Urinary bladder (tissue), 4 donors: ENCODE data around the gene STON2. TPM values are rescaled to one million over a fixed set of nuclear protein-coding genes. Genes with fewer than 3 reads are reported as not detected.

Experiments used
- DNase-seq: peaks from one replicate; pipeline ENCODE4 v3.0.0-alpha.2; 2015; ENCODE audit errors: extremely low spot score
- H3K27ac ChIP-seq: one replicate; pipeline ENCODE4 v1.5.1; 2013; ENCODE audit warnings: low read depth, mild to moderate bottlenecking, moderate library complexity
- H3K36me3 ChIP-seq: one replicate; pipeline ENCODE4 v1.6.1; 2013; ENCODE audit warnings: mild to moderate bottlenecking, moderate library complexity; ENCODE audit not compliant: insufficient read depth
- H3K4me1 ChIP-seq: one replicate; pipeline ENCODE4 v1.6.1; 2013; ENCODE audit warnings: mild to moderate bottlenecking, moderate library complexity; ENCODE audit not compliant: insufficient read depth
- H3K4me3 ChIP-seq: one replicate; pipeline ENCODE4 v1.5.1; 2013; ENCODE audit warnings: low read depth, low read length
- WGBS: extraction: QIAGEN DNeasy Blood & Tissue Kit; methylation state at CpG from one replicate; pipeline ENCODE4 v1.1.7; 2013; 5-methylcytosine and 5-hydroxymethylcytosine counted together
- polyA plus RNA-seq: library from polyadenylated mRNA; stranded (reverse); fragments of 200-250 nt; gene quantifications from one replicate; pipeline ENCODE4 v1.2.3, GENCODE V29; 2013
- total RNA-seq: library from RNA; depleted of rRNA; stranded (reverse); fragments of >200 nt; gene quantifications from one replicate; pipeline ENCODE4 v1.2.3, GENCODE V29; 2014
- donor health status: healthy with polysubstance abuse.
- donor health status: healthy.

Gene STON2
- total and polyA plus RNA-seq, 2 donors, result 2.0 to 53.5 TPM

GRCh38 chr14:81406863-81407262 lies 6.7 kb upstream of the STON2 start:
- no peak overlapping the region for H3K4me3 ChIP-seq
- 35% methylated on average over 4 of the region's 4 CpGs for WGBS
- DNase-seq, result no peak
- no peaks in the 10 kb centered on the region for H3K4me1 ChIP-seq
- no peak overlapping the region for H3K27ac ChIP-seq
- no peaks in the 10 kb centered on the region for H3K36me3 ChIP-seq

- H3K27ac ChIP-seq, result no peak overlapping the region
- no peak for DNase-seq
- H3K4me1 ChIP-seq, result no peaks in the 10 kb centered on the region
- 70% methylated on average over 2 of the region's 2 CpGs for WGBS
- no peak overlapping the region for H3K4me3 ChIP-seq
- no peaks in the 10 kb centered on the region for H3K36me3 ChIP-seq
Observed at GRCh38 chr14:81402123-81402495, 2.0 kb upstream of the STON2 start.

GRCh38 chr14:81401420-81402122 lies 1.4 kb upstream of the STON2 start:
- no peak overlapping the region for H3K27ac ChIP-seq
- no peak overlapping the region for H3K4me3 ChIP-seq
- no peaks in the 10 kb centered on the region for H3K36me3 ChIP-seq
- no peaks in the 10 kb centered on the region for H3K4me1 ChIP-seq
- 93% methylated on average over 2 of the region's 2 CpGs for WGBS
- no peak for DNase-seq

GRCh38 chr14:81400852-81401251 lies 728 bp upstream of the STON2 start:
- 54% methylated on average over 8 of the region's 8 CpGs for WGBS
- no peak for DNase-seq
- H3K4me3 ChIP-seq, result no peak overlapping the region
- H3K36me3 ChIP-seq, result no peaks in the 10 kb centered on the region
- no peak overlapping the region for H3K27ac ChIP-seq
- no peaks in the 10 kb centered on the region for H3K4me1 ChIP-seq

GRCh38 chr14:81398196-81398891 lies 1.8 kb downstream of the STON2 start:
- Histone ChIP-seq H3K36me3 (peaks cover 2% of the 10 kb centered on the region), H3K4me1 (no peaks in the 10 kb centered on the region), H3K27ac (no peak overlapping the region), H3K4me3 (no peak overlapping the region)
- DNase-seq, result no peak
- 83% methylated on average over 6 of the region's 6 CpGs for WGBS

GRCh38 chr14:81396113-81396512 lies 4.0 kb downstream of the STON2 start:
- Histone ChIP-seq H3K4me1 (no peaks in the 10 kb centered on the region), H3K36me3 (peaks cover 2% of the 10 kb centered on the region), H3K27ac (no peak overlapping the region), H3K4me3 (no peak overlapping the region)
- 95% methylated on average over 7 of the region's 7 CpGs for WGBS
- no peak for DNase-seq

- WGBS, result 94% methylated on average over 1 of the region's 1 CpG
- Histone ChIP-seq H3K27ac (no peak overlapping the region), H3K4me1 (no peaks in the 10 kb centered on the region), H3K4me3 (no peak overlapping the region), H3K36me3 (peaks cover 2% of the 10 kb centered on the region)
- DNase-seq, result no peak
Observed at GRCh38 chr14:81394739-81395138, 5.4 kb downstream of the STON2 start.

GRCh38 chr14:81392976-81393643 lies 7.0 kb downstream of the STON2 start:
- DNase-seq, result no peak
- Histone ChIP-seq H3K36me3 (peaks cover 2% of the 10 kb centered on the region), H3K4me3 (no peak overlapping the region), H3K4me1 (no peaks in the 10 kb centered on the region), H3K27ac (peak overlapping the region; percentile 26)
- WGBS, result 65% methylated on average over 6 of the region's 6 CpGs

- 88% methylated on average over 5 of the region's 5 CpGs for WGBS
- H3K4me3 ChIP-seq, result no peak overlapping the region
- DNase-seq, result no peak
- H3K27ac ChIP-seq, result no peak overlapping the region
- no peaks in the 10 kb centered on the region for H3K4me1 ChIP-seq
- H3K36me3 ChIP-seq, result peaks cover 2% of the 10 kb centered on the region
Observed at GRCh38 chr14:81392052-81392451, 8.1 kb downstream of the STON2 start.

GRCh38 chr14:81390696-81391095 lies 9.4 kb downstream of the STON2 start:
- Histone ChIP-seq H3K36me3 (peaks cover 2% of the 10 kb centered on the region), H3K27ac (no peak overlapping the region), H3K4me1 (no peaks in the 10 kb centered on the region), H3K4me3 (no peak overlapping the region)
- no peak for DNase-seq
- 40% methylated on average over 3 of the region's 3 CpGs for WGBS

GRCh38 chr14:81388336-81388735 lies 11.8 kb downstream of the STON2 start:
- no peak overlapping the region for H3K4me3 ChIP-seq
- H3K36me3 ChIP-seq, result no peaks in the 10 kb centered on the region
- no peak for DNase-seq
- no peak overlapping the region for H3K27ac ChIP-seq
- WGBS, result 88% methylated on average over 2 of the region's 2 CpGs
- H3K4me1 ChIP-seq, result no peaks in the 10 kb centered on the region

GRCh38 chr14:81386290-81386745 lies 13.8 kb downstream of the STON2 start:
- no peak overlapping the region for H3K4me3 ChIP-seq
- no peaks in the 10 kb centered on the region for H3K4me1 ChIP-seq
- H3K36me3 ChIP-seq, result no peaks in the 10 kb centered on the region
- WGBS, result 51% methylated on average over 4 of the region's 4 CpGs
- H3K27ac ChIP-seq, result no peak overlapping the region
- no peak for DNase-seq

- 77% methylated on average over 7 of the region's 7 CpGs for WGBS
- no peaks in the 10 kb centered on the region for H3K36me3 ChIP-seq
- no peaks in the 10 kb centered on the region for H3K4me1 ChIP-seq
- DNase-seq, result no peak
- H3K4me3 ChIP-seq, result no peak overlapping the region
- no peak overlapping the region for H3K27ac ChIP-seq
Observed at GRCh38 chr14:81385886-81386285, 14.2 kb downstream of the STON2 start.

GRCh38 chr14:81385419-81385818 lies 14.7 kb downstream of the STON2 start:
- no peak overlapping the region for H3K4me3 ChIP-seq
- 97% methylated on average over 1 of the region's 1 CpG for WGBS
- H3K36me3 ChIP-seq, result no peaks in the 10 kb centered on the region
- no peak overlapping the region for H3K27ac ChIP-seq
- H3K4me1 ChIP-seq, result no peaks in the 10 kb centered on the region
- DNase-seq, result no peak
